MM.1S (cell line): ENCODE results near the gene LYSMD4.

Source experiments
- EZH2 ChIP-seq: fragments of 300-600 bp; sonication (generic); optimal IDR thresholded peaks from 2 replicates; pipeline ENCODE3; 2017; ENCODE audit warnings: low read depth, mild to moderate bottlenecking, antibody characterized with exemption, low read length, mixed read lengths
- TF ChIP-seq, protein P1 (sequence below): fragments of 300-600 bp; sonication (generic); IDR thresholded peaks from 2 replicates; pipeline ENCODE4 v1.5.1; 2016; ENCODE audit warnings: antibody characterized with exemption, low read length, mixed read lengths

DNA sequence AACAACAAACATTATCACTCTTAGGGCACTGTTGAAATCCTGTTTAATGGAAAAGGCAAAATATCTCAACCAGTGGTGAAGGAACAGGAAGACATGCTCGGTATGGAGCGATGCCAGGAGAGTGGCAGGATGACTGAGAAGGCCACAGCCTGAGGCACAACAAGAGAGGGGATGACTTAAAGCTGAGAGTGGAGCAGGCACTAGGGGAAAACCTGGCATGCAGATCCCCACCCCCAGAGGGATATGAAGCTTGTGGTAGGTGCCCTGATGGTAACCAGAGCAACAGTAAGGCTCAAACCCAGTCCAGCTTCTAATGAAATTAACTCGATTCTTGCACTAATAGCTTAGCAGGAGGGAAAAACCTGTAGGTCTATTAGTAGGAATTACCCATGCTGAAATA, 40.4 kb downstream of the LYSMD4 start:
- TF ChIP-seq, protein P1, sequence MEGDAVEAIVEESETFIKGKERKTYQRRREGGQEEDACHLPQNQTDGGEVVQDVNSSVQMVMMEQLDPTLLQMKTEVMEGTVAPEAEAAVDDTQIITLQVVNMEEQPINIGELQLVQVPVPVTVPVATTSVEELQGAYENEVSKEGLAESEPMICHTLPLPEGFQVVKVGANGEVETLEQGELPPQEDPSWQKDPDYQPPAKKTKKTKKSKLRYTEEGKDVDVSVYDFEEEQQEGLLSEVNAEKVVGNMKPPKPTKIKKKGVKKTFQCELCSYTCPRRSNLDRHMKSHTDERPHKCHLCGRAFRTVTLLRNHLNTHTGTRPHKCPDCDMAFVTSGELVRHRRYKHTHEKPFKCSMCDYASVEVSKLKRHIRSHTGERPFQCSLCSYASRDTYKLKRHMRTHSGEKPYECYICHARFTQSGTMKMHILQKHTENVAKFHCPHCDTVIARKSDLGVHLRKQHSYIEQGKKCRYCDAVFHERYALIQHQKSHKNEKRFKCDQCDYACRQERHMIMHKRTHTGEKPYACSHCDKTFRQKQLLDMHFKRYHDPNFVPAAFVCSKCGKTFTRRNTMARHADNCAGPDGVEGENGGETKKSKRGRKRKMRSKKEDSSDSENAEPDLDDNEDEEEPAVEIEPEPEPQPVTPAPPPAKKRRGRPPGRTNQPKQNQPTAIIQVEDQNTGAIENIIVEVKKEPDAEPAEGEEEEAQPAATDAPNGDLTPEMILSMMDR = no peak
- no peak for TF ChIP-seq EZH2
